Bronchial epithelial cell (primary cell): ENCODE measurements around the gene TCEAL4. TPM values are rescaled to one million over a fixed set of nuclear protein-coding genes. Genes with fewer than 3 reads are reported as not detected.

Experiments used
- DNase-seq: peaks from one replicate; pipeline ENCODE4 v3.0.0-alpha.2; 2010; ENCODE audit warnings: low read depth
- FAIRE-seq: peaks from 2 replicates; lab custom pipeline; 2011; peaks lifted over from hg19 to GRCh38; lab: Jason Lieb, UNC
- H3K27me3 ChIP-seq: 2 replicates; pipeline ENCODE4 v1.5.1; 2011; ENCODE audit warnings: low read length; ENCODE audit not compliant: control insufficient read depth, insufficient read depth
- H3K36me3 ChIP-seq: 2 replicates; pipeline ENCODE4 v1.5.1; 2011; ENCODE audit warnings: low read length; ENCODE audit not compliant: control insufficient read depth, insufficient read depth
- H3K4me3 ChIP-seq: 2 replicates; pipeline ENCODE4 v1.5.1; 2011; ENCODE audit warnings: mild to moderate bottlenecking, low read depth, low read length, control low read depth
- total RNA-seq: library from RNA; depleted of rRNA; stranded (reverse); fragments of >200 nt; gene quantifications from 2 replicates; pipeline ENCODE4 v1.2.1, GENCODE V29; 2014
- TF ChIP-seq, protein P1 (sequence below): IDR thresholded peaks from 2 replicates; pipeline ENCODE4 v1.5.1; 2011; ENCODE audit warnings: mild to moderate bottlenecking, moderate library complexity, low read length, control low read depth, inconsistent platforms; ENCODE audit not compliant: insufficient read depth, severe bottlenecking

TCEAL4 gene
- total RNA-seq, result 23.4 and 43.9 TPM in 2 replicates

GRCh38 chrX:103585411-103586313 is at the start of gene TCEAL4:
Gene TCEAL4, plus strand, starts transcription at chrX:103585515. Its CDS starts 1,161 bp downstream, at chrX:103586676.
- H3K36me3 ChIP-seq, result no peaks in the 10 kb centered on the region
- peak; percentile 4 for DNase-seq
- no peak for FAIRE-seq
- TF ChIP-seq, protein P1, sequence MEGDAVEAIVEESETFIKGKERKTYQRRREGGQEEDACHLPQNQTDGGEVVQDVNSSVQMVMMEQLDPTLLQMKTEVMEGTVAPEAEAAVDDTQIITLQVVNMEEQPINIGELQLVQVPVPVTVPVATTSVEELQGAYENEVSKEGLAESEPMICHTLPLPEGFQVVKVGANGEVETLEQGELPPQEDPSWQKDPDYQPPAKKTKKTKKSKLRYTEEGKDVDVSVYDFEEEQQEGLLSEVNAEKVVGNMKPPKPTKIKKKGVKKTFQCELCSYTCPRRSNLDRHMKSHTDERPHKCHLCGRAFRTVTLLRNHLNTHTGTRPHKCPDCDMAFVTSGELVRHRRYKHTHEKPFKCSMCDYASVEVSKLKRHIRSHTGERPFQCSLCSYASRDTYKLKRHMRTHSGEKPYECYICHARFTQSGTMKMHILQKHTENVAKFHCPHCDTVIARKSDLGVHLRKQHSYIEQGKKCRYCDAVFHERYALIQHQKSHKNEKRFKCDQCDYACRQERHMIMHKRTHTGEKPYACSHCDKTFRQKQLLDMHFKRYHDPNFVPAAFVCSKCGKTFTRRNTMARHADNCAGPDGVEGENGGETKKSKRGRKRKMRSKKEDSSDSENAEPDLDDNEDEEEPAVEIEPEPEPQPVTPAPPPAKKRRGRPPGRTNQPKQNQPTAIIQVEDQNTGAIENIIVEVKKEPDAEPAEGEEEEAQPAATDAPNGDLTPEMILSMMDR, result no peak
- peak within 1 kb of the TSS; percentile 68 for H3K4me3 ChIP-seq
- H3K27me3 ChIP-seq, result no peaks in the 10 kb centered on the region

DNA sequence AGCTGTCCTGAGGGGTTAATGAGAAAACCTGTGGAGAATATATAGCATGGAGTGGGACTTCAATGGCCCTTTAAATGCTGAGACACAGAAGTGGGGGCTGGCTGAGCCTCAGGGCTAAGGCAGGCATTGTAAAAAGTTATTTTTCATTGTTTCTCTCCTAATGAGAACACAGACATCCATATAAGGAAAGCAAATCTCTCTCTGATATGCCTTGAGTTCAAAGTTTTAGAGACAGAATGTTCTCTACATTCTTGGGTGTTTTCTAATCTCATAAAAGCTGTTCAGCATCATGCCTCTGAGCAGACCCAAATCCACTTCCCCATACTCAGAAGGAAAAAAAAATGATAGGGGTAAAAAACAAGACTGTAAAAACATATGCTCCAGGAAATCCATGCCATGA is 49.2 kb upstream of the TCEAL4 start:
- DNase-seq (no peak), FAIRE-seq (no peak)
- TF ChIP-seq, protein P1, result no peak
- Histone ChIP-seq H3K36me3 (no peaks in the 10 kb centered on the region), H3K27me3 (no peaks in the 10 kb centered on the region), H3K4me3 (no peak overlapping the region)

DNA sequence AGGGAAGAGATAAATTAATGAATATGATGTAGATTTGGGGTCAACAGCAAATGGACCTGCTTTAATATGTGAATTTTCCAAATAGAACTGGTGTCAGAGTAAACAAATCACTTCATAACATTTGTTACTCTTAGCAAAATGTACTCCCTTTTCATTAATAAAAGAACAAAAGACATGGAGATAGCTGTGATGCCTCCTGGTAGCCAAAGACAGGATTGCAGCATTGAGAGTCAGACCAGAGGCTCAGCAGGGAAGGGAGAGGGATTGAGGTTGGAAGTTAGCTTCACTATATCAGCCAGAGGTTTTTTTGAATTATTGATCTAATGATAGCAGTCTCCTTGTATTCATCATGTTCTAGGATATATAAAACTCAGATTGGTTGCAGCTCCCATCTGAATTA is 48.6 kb upstream of the TCEAL4 start:
- TF ChIP-seq, protein P1, result no peak
- H3K27me3 ChIP-seq, result no peaks in the 10 kb centered on the region
- FAIRE-seq (no peak), DNase-seq (no peak)
- no peak overlapping the region for H3K4me3 ChIP-seq
- no peaks in the 10 kb centered on the region for H3K36me3 ChIP-seq

- Histone ChIP-seq H3K27me3 (no peaks in the 10 kb centered on the region), H3K4me3 (no peak overlapping the region), H3K36me3 (no peaks in the 10 kb centered on the region)
- TF ChIP-seq, protein P1, result no peak
- FAIRE-seq, result no peak
- peak; percentile 15 for DNase-seq
Observed at GRCh38 chrX:103537871-103538387, 47.4 kb upstream of the TCEAL4 start.

- DNase-seq (peak; percentile 40), FAIRE-seq (no peak)
- no peak overlapping the region for H3K4me3 ChIP-seq
Observed at GRCh38 chrX:103538728-103539127, 46.6 kb upstream of the TCEAL4 start.

More at GRCh38 chrX:103538728-103539127, 46.6 kb upstream of the TCEAL4 start:
- no peaks in the 10 kb centered on the region for H3K27me3 ChIP-seq
- TF ChIP-seq, protein P1, result no peak
- no peaks in the 10 kb centered on the region for H3K36me3 ChIP-seq
